ENCODE data around the gene LRIG1.

DNA sequence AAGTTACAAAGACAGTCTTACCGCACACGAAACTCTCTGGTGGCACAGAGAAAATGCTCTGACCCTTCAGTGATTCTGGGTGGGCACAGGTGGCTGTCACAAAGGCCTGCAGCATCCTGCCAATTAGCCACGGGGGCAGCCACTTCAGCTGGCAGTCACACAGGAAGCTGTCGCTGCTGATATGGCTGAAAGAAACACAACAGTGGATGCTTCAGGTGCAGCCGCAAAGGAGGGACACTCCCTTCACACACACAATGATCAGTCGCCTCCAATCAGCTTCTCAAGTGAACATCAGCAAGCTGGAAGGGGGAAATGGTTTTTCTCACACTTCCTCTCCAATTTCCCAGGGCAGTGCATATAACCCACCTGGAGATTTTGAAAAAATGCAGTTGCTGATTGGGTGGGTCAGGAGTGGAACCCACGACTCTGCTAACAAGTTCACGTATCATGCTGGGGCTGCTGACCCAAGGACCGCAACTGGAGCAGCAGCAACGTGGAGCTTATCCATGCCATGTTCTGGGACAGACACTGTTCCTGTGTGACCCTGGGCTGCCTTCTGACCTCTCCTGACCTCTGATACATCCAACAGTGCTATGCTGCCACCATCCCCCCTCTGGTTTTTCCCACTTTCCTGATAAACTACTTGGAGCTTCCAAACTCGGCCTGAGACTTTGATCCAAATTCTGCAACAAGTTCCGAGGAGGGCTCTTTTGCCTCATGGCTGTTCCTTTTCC lies 106.6 kb downstream of the LRIG1 start:
- TF ChIP-seq, protein P1, sequence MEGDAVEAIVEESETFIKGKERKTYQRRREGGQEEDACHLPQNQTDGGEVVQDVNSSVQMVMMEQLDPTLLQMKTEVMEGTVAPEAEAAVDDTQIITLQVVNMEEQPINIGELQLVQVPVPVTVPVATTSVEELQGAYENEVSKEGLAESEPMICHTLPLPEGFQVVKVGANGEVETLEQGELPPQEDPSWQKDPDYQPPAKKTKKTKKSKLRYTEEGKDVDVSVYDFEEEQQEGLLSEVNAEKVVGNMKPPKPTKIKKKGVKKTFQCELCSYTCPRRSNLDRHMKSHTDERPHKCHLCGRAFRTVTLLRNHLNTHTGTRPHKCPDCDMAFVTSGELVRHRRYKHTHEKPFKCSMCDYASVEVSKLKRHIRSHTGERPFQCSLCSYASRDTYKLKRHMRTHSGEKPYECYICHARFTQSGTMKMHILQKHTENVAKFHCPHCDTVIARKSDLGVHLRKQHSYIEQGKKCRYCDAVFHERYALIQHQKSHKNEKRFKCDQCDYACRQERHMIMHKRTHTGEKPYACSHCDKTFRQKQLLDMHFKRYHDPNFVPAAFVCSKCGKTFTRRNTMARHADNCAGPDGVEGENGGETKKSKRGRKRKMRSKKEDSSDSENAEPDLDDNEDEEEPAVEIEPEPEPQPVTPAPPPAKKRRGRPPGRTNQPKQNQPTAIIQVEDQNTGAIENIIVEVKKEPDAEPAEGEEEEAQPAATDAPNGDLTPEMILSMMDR (IDR thresholded peaks at IDR 0.05; ENCODE audit: poor library complexity), result no peak
- TF ChIP-seq EZH2phosphoT487 (IDR thresholded peaks at IDR 0.05; ENCODE audit: low read depth, severe bottlenecking, unreplicated experiment) (no peak), EZH2 (IDR thresholded peaks at IDR 0.05; ENCODE audit: borderline replicate concordance) (no peak)
